Prostate gland (tissue), 2 donors: ENCODE measurements around the gene AKT1. TPM values are rescaled to one million over a fixed set of nuclear protein-coding genes. Genes with fewer than 3 reads are reported as not detected.

Experiments
- DNase-seq: peaks from one replicate; pipeline ENCODE4 v3.0.0-alpha.2; 2019; ENCODE audit warnings: low spot score
- H3K27ac ChIP-seq, 2 donors: fragments of 200-600 bp; sonication (generic); 2 replicates each; pipeline ENCODE4 v1.5.1; 2017 to 2019
- H3K27me3 ChIP-seq: fragments of 200-600 bp; sonication (generic); replicated peaks from 2 replicates; pipeline ENCODE4 v1.5.1; 2019; ENCODE audit not compliant: insufficient read depth
- H3K36me3 ChIP-seq, 2 donors: fragments of 200-600 bp; sonication (generic); 1 replicate in 1 of 2; 2 replicates in 1 of 2; pipeline versions ENCODE4 v1.5.1 to v1.8.1; 2017 to 2019
- H3K4me1 ChIP-seq: fragments of 200-600 bp; sonication (generic); replicated peaks from 2 replicates; pipeline ENCODE4 v1.5.1; 2019
- H3K4me3 ChIP-seq, 2 donors: fragments of 200-600 bp; sonication (generic); 2 replicates each; pipeline ENCODE4 v1.5.1; 2017 to 2019
- H3K9me3 ChIP-seq: fragments of 200-600 bp; sonication (generic); 2 replicates; pipeline ENCODE4 v1.5.1; 2017
- POLR2A ChIP-seq: fragments of 450-650 bp; IDR thresholded peaks from one replicate; pipeline ENCODE4 v1.6.1; 2016; ENCODE audit warnings: antibody characterized with exemption, mild to moderate bottlenecking
- POLR2AphosphoS5 ChIP-seq: sonication (generic); formaldehyde crosslinking; IDR thresholded peaks from one replicate; pipeline ENCODE4 v1.6.1; 2017; ENCODE audit warnings: antibody characterized with exemption
- WGBS: methylation state at CpG from one replicate; pipeline ENCODE4 v1.1.5; 2018; 5-methylcytosine and 5-hydroxymethylcytosine counted together
- intact Hi-C: fragments of 100-400 bp; cut with DNase I; formaldehyde crosslinking; loops from one replicate; pipeline ENCODE4 v1.14.2; 2022
- total RNA-seq, 2 donors: library from RNA; depleted of rRNA; stranded (reverse); fragments of >200 nt; gene quantifications; one replicate each; pipeline ENCODE4 v1.1.0, GENCODE V29; 2016
- TF ChIP-seq, protein P1 (sequence below), 4 experiments: fragments of 200-600 bp in 2 of 4; fragments of 450-650 bp in 2 of 4; sonication (generic) in 2 of 4; IDR thresholded peaks; 1 replicate in 3 of 4; 2 replicates in 1 of 4; pipeline ENCODE4 v1.5.1; 2016 to 2019; ENCODE audit warnings: antibody characterized with exemption in 4 of 4, mild to moderate bottlenecking in 2 of 4, moderate library complexity in 2 of 4

The AKT1 gene
- total RNA-seq, 2 donors from 2014 or later: 154 to 200 TPM

DNA sequence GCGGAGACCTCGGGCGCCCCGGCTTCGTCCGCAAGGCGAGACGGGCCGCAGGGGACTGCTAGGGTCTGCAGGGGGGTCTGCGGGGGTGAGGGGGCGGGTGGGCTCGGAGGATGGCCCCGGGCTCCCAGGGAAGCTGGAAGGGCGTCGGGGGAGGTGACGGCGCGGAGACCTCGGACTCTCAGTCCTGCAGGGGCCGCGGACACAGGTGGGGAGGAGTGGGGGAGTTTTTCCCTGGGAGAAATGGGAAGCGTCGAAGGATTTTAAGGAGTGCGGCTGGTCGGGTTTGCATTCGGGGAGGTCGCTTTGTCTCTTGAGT, 31.3 kb upstream of the AKT1 start:
- no peaks in the 10 kb centered on the region for H3K27me3 ChIP-seq
- H3K27ac ChIP-seq: peak overlapping the region; percentile 27 to 33
- intact Hi-C loops: loop anchor here (2.0 kb wide), 1 partner anchor 58 kb away; no protein-coding TSS in a partner anchor
- 2% methylated on average over 27 of the region's 27 CpGs for WGBS
- no peaks in the 10 kb centered on the region for H3K9me3 ChIP-seq
- no peak for DNase-seq
- H3K36me3 ChIP-seq: no peaks in the 10 kb centered on the region
- no peaks in the 10 kb centered on the region for H3K4me1 ChIP-seq
- H3K4me3 ChIP-seq: peak overlapping the region; percentile 46 to 49
- TF ChIP-seq POLR2A: no peak
- no peak for TF ChIP-seq POLR2AphosphoS5
- TF ChIP-seq, protein P1, sequence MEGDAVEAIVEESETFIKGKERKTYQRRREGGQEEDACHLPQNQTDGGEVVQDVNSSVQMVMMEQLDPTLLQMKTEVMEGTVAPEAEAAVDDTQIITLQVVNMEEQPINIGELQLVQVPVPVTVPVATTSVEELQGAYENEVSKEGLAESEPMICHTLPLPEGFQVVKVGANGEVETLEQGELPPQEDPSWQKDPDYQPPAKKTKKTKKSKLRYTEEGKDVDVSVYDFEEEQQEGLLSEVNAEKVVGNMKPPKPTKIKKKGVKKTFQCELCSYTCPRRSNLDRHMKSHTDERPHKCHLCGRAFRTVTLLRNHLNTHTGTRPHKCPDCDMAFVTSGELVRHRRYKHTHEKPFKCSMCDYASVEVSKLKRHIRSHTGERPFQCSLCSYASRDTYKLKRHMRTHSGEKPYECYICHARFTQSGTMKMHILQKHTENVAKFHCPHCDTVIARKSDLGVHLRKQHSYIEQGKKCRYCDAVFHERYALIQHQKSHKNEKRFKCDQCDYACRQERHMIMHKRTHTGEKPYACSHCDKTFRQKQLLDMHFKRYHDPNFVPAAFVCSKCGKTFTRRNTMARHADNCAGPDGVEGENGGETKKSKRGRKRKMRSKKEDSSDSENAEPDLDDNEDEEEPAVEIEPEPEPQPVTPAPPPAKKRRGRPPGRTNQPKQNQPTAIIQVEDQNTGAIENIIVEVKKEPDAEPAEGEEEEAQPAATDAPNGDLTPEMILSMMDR (IDR thresholded peaks at IDR 0.05): no peak

DNA sequence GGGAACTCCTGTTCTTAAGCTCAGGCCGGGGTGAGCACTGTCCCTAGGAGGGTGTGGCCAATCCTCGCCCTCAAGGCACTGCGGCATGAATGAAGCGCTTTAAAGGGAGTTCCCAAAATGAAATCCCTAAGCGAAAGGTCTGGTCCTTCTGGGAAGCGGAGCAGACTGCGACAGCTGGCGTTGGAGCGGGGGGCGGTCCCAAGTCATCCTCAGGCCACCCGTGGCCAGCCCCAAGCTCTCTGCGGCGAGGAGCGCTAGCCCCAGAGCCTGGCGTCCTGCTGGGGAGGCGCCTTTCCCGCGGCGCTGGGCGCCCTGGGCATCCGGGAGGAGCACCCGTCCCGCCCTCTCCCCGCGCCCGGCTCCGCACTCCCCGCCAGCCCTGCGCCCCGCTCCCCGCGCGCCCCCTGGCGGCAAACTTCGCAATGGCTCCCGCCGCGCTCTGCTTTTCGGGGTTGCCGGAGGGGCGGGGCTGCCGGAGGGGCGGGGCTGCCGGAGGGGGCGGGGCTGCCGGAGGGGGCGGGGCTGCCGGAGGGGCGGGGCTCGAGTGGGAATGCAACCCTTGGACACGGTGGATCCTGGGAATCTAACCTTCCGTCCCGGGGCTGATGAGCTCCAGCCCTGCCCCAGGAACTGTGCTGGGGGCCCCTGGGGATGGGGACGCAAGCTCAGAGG, 30.8 kb upstream of the AKT1 start:
- H3K9me3 ChIP-seq: no peaks in the 10 kb centered on the region
- H3K4me3 ChIP-seq: peak overlapping the region; percentile 46 to 49
- no peaks in the 10 kb centered on the region for H3K4me1 ChIP-seq
- no peaks in the 10 kb centered on the region for H3K36me3 ChIP-seq
- intact Hi-C loops: loop anchor here (2.0 kb wide), 1 partner anchor 58 kb away; no protein-coding TSS in a partner anchor
- TF ChIP-seq POLR2AphosphoS5: peak; percentile 58
- TF ChIP-seq, protein P1 (IDR thresholded peaks at IDR 0.05): peak; percentile 73 to 92 (median 86)
- no peak for TF ChIP-seq POLR2A
- peak; percentile 88 for DNase-seq
- no peaks in the 10 kb centered on the region for H3K27me3 ChIP-seq
- peak overlapping the region; percentile 42 to 57 for H3K27ac ChIP-seq
- WGBS: under 1% methylated on average over 31 of the region's 54 CpGs

DNA sequence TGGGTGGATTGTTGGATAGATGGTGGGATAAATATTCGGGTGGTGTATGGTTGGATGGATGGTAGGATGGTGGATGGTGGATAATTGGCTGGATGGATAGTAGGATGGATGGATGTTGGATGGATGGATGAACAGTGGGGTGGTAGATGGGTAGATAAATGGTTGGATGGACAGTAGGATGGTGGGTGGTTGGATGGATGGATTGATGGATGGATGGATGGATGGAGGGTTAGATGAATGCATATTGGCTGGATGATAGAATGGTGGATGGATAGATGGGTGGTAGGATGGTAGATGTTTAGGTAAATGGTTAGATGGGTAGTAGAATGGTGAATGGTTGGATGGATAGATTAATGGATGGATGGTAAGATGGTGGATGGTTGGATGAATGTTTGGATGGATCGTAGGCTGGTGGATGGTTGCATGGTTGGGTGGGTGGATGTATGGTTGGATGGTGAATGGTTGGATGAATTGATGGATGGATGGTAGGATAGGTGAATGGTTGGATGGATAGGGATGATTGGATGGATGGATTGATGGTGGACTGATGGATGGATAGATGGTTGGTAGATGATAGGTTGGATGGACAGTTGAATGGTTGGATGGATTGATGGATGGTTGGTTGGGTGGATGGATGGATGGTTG, 28.9 kb upstream of the AKT1 start:
- Histone ChIP-seq H3K9me3 (no peaks in the 10 kb centered on the region), H3K27me3 (no peaks in the 10 kb centered on the region), H3K4me3 (no peak overlapping the region), H3K36me3 (no peaks in the 10 kb centered on the region), H3K27ac (no peak overlapping the region), H3K4me1 (no peaks in the 10 kb centered on the region)
- intact Hi-C loops: no loop called here
- TF ChIP-seq, protein P1 (IDR thresholded peaks at IDR 0.05): no peak
- TF ChIP-seq POLR2A (no peak), POLR2AphosphoS5 (no peak)
- WGBS: 94% methylated on average over 2 of the region's 2 CpGs
- no peak for DNase-seq

DNA sequence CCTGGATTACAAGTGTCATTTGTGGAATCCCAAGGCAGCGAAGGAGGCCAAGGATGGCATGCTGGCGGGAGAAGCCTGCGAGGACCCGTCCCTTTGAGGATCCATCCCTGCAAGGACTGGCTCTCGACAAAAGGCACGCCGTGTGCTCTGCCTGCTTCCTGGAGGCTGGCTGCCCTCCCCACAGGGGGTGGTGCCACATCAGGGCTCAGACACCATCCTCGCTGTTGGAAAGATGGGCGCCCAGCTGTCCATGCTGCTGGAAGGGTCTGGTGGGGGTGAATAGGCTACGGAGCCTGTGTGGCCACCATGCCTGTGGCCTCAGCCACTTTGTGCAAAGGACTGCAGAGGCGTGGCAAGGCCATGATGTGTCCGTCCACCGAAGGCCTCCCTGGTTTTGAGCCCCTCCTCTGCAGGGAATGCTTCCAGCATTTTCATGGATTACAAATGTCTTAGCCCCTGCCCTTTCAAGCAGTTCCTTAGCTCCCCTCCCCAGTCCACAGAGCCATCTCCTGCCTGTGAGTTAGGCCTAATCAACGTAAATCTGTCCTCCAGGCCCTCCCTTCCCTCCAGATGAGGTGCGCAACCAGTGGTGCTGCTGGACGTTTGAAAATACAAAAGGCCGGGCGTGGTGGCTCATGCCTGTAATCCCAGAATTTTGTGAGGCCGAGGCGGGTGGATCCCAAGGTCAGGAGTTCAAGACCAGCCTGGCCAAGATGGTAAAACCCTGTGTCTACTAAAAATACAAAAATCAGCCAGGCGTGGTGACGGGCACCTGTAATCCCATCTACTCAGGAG, 27.5 kb upstream of the AKT1 start:
- no peak for TF ChIP-seq POLR2A
- TF ChIP-seq, protein P1 (IDR thresholded peaks at IDR 0.05): no peak
- TF ChIP-seq POLR2AphosphoS5: no peak
- Histone ChIP-seq H3K27ac (no peak overlapping the region), H3K4me1 (no peaks in the 10 kb centered on the region), H3K9me3 (no peaks in the 10 kb centered on the region), H3K36me3 (no peaks in the 10 kb centered on the region), H3K27me3 (no peaks in the 10 kb centered on the region), H3K4me3 (no peak overlapping the region)
- 86% methylated on average over 22 of the region's 22 CpGs for WGBS
- intact Hi-C loops: no loop called here
- no peak for DNase-seq
